ENCODE measurements around the gene THSD7B.
"Not testable (repeated sequence)": the region's sequence is repeated elsewhere in the genome, so short reads cannot be mapped to it uniquely, and the experiment has no call there.

THSD7B gene

DNA sequence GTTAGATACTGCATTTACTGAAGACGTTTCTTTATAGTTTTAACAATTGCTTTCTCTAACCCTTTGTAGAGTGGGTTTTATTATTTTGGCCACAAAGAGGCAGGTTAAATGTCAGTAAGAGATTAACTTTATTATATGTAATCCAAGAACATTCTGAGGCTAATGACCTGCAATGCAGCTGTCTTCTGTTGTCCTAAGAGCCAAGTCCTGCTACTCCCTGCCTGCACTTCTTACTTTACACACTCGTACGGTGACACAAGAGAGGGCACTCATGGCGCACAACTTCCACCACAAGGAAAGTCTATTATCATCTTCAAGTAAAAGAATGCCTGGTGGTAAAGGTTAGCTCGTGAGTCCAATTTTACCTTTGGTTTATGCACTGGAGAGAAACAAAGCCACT lies 727.9 kb downstream of the THSD7B start:
- in situ Hi-C loops (cut with MboI; ENCODE audit: low sequenced_read_pairs): no loop called here

DNA sequence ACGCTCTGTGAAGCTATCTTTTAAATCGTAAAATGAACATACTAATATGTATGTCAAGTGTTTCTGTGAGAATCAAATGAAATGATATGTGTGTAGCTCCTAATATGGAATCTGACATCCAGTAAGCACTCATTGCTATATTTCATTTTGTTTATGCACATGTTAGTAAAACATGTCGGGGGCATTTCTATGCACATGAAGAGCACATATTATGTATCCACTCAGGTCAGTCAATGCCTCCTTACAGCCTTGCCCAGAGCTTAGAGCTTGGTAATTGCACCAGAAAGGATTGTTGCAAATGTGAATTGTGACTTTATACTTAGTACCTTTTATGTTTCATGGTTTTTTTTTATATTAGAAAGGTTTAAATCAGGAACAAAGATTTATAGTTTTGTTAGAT lies 735.3 kb downstream of the THSD7B start:
- in situ Hi-C loops (cut with MboI; ENCODE audit: low sequenced_read_pairs): no loop called here

DNA sequence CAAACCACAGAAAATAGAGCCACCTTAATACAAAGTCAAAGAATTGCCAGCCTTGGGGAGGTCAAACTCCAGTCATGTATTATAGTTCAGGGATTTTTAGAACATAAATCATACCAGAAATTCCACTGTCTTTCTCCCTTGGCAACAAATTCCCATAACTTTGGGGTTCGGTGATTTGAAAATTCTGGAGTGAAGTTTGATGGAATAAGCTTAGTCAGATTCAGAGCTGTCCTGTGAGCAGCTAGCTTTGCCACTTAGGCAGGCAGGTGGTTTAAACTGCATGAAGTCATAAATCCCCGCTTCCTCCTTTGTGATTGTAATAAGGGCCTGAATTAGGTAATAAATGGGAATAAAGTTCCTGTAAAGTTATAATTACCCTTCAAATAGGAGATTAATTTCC lies 741.9 kb downstream of the THSD7B start:
- in situ Hi-C loops (cut with MboI; ENCODE audit: low sequenced_read_pairs): no loop called here

DNA sequence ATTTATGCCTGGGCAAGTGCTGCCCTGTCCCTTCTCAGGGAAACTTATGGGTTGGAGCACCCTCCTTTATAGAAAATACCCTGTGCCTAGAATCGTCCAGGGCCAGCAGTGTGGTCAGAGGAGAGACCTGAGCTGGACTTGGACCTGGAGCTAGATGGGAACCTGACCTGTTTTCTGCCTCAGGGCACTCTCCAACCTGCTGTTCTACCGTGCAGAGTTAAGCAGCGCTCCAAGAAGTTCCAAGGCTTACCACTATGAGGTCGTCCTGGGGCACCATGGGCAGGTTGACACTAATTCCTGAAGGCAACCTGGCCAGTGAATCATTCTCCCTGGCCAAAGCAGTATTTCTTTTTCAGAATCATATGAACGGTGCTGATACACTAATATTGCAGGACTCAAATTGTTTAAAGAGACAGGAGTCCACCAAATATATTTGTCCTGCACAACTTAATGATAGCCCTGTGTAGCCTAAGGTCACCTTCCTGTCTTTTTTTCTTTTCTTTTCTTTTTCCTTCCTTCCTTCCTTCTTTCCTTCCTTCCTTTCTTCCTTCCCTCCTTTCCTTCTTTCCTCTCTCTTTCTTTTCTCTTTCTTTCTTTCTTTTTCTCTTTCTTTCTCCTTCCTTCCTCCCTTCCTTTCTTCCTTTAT lies 743.5 kb downstream of the THSD7B start:
- in situ Hi-C loops (cut with MboI; ENCODE audit: low sequenced_read_pairs): no loop called here

DNA sequence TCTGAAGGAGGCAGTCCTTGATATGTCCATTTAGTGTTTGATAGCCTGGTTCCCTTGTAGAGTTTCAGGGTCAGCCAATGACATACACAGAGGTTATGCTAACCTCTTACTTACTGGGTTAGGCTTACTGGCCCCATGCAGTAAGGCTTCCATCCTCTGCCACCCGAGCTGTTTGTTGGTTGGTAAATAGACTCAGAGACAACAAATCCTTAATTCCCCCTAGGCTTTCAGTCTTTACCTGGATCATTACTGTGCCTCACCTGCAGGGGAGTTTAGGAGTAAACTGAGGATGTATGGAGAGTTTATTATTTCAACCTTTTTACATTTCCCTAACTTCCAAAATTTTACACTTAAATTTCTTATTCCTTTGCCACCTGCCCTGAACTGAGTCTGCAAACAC lies 746.2 kb downstream of the THSD7B start:
- in situ Hi-C loops (cut with MboI; ENCODE audit: low sequenced_read_pairs): no loop called here

DNA sequence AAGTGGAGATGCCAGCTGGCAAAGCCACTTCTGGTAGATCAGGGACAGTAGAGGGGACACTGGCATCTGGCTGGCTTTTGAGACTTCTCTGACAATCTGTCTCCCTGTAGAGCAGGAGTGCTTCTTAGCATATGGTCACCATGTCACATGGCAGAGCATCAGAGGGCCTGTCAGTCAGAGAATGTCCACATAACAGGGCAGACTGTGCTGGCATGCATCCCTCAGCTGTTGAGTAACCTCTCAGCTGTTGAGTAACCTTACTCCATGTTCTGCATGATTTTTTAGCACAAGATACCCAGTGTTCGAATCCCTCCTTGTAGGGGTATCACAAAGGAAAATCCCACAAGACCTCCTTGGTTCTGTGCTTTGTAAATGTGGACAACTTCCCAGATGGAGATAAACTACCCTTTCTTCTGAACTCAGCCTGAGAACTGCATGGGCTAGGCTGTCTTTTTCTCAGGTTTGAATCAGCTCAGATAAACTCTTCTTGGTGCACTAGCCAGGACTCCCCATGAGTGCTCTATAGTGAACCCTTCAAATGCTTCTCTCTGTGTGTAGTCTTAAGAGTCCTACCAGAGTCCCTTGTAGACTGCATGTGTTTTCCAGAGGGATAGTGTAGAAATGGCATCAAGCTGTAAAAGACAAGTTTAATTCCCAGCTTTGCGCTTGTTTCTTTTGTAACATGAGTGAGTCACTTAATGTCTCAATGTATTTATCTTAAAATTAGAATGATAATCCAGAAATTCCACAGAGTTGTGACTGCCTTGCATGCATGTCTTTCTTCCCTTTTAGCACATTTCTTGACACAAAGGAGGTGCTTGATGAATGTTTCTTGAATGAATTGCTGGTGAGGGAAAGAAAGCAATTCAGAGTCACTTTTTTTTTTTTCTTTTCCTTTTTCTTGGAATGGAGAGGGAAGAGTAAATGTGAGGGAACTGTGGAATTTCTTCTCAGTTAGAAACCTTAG lies 756.6 kb downstream of the THSD7B start:
- in situ Hi-C loops (cut with MboI; ENCODE audit: low sequenced_read_pairs): no loop called here

DNA sequence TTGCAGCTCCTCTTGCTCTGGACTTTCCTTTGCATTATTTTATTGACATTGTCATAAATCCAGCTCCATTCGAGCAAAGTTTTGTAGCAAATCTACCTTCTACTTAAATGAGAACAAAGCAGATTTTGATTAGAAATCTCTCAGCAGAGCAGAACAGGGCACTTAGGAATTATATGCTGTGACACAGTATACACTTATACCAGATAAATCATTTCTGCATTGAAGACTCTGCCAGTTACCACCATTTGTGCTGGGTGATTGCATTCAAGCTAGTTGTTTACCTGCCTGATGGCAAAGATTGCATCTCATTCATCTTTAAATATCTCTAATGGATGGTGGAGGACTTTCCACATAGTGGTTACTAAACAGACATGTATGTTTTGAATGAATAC lies 757.3 kb downstream of the THSD7B start:
- in situ Hi-C loops (cut with MboI; ENCODE audit: low sequenced_read_pairs): no loop called here

DNA sequence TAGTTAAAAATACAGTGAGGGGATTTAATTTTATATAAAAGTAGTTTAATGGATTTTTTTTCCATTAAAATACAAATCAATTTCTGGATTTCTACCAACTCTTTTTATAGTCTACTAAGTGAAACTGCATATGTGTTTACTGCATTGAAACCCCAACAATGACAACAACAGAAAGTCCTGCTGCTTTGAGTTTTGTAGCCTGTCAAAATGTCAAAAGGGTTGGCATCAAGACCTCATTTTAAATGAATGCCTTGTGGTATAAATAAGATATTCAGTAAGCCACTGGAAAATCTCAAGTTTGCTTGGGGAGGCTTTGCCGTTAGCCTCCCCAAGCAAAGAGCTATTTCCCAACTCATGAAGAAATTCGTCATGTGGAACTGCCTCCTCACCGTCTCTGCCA lies 758.6 kb downstream of the THSD7B start:
- in situ Hi-C loops (cut with MboI; ENCODE audit: low sequenced_read_pairs): no loop called here

DNA sequence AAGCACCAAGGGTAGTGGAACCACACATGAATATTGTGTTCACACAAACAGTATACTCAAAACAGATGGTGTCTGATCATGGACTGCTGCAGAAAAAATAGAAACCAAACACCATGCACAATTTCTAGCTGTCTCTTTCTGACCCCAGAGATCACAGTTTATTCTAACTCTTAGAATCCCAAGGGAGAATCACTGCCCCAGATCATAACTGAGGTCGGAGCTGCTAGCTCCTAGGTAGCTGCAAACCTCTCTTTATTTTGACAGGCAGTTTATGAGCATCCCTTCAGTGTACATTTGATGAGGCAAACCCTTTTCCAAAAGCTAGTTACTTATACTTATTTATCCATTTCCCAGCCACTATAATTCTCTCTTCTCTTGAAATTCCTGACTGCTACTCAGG lies 759.8 kb downstream of the THSD7B start:
- in situ Hi-C loops (cut with MboI; ENCODE audit: low sequenced_read_pairs): no loop called here

DNA sequence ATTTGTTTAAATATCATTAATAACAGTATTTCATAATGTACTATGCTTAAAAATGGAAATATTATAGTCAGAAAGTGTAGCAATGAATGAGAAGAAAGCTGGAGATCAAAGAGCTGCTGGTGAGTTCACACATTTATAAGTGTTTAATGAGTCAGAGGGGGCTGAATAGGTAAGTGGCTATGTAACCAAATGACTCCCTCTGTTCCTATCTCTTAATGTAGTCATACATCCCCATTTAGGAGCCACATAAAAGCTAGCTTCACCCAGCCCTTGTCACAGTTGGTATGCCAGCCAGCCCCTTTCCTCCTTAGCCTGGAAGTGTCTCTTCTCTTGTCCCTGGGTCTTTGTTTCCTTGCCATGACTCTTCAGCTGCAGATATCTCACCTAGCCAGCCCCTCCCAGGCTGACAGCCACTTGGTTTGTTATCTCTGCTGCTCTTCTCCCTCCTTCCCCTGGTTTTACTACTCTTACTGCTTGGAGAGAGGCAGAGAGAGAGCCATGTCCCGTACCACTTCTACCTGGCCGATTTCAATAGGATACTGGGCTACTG lies 760.4 kb downstream of the THSD7B start:
- in situ Hi-C loops (cut with MboI; ENCODE audit: low sequenced_read_pairs): no loop called here

DNA sequence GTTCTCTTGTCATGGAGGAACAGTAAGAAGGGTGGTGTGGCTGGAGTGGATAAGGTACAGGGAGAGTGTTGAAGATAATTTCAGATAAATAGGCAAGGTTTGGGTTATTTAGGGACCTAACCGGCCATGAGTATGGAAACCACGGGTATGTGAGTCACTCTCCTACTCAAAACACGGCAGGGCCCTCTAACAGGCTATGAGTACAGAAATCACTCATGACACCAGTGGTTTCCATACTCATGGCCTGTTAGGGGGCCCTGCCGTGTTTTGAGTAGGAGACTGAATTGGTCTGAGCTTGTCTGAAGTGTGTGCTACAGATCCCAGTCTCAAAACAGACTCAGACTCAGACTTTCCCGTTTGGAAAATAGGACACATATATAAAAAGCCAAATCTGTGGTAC lies 770.6 kb downstream of the THSD7B start:
- in situ Hi-C loops (cut with MboI; ENCODE audit: low sequenced_read_pairs): no loop called here

DNA sequence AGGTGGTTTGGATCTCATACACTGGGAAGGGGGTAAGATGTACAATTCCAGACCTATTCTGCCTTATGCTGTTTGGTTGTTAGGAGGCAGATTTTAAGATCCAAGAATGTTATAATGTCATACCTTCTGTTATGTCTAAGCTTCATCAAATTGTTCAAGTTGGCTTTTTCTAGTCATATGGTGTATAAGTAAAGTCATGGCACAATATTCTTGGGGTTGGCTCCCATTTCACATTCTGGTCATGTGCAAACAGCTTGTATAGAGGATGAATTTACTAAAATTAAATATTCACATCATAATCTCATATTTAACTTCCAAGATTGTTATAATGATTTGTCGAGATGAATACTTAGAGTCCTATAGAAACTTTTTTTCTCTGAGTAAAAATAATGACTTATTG lies 774.0 kb downstream of the THSD7B start:
- in situ Hi-C loops (cut with MboI; ENCODE audit: low sequenced_read_pairs): no loop called here

DNA sequence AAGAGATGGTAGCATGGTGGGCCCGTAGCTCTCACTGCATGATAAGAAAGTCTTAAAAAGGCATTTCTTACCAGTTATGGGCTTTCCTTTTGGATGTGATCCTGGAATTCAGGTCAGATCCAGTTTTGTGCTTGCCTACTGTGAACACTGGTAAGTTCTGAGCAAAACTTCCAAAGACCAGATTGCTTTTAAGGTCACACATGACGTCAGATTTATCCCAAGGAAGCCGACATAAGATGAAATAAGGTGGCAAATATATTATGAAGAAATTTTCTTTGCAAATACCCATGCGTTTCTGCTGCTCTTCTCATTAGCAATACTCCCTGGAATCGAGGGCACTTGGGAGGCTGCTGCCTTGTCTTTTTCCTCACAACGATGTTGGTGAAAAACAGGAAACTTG lies 782.5 kb downstream of the THSD7B start:
- in situ Hi-C loops (cut with MboI; ENCODE audit: low sequenced_read_pairs): no loop called here

DNA sequence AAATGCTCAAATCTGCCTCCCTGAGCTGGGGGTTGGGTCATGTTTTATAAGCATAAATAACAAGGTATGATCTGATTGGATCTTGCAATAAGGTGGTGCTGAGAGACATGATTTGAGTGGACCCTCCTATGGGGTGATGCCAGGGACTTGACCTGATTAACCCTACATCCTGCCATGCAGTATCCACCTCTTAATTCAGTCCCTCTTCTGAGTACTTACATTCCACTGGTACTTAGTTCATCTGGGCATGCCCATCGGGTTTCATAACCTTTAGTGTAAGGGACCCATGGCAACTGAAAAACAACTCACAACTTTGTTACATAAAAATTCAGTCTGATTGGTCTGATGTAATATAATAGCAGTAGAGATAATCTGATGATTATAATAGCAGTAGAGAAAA lies 801.0 kb downstream of the THSD7B start:
- in situ Hi-C loops (cut with MboI; ENCODE audit: low sequenced_read_pairs): no loop called here

DNA sequence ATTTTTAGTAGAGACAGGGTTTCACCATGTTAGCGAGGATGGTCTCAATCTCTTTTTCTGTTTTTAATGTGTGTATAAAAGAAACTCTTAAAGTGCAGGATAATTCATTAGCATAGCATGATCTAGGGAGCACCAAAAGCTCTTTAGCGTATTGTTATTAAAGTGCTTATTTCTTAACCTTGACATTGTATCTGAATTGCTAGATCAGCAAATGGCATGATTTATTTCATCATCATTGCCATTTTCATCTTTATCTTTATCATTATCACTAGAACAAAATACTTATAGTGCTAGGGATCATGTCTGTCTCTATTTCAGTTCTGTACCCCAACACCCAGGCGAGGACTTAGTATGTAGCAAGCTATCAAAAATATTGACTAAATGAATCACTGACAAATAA lies 805.1 kb downstream of the THSD7B start:
- in situ Hi-C loops (cut with MboI; ENCODE audit: low sequenced_read_pairs): no loop called here

DNA sequence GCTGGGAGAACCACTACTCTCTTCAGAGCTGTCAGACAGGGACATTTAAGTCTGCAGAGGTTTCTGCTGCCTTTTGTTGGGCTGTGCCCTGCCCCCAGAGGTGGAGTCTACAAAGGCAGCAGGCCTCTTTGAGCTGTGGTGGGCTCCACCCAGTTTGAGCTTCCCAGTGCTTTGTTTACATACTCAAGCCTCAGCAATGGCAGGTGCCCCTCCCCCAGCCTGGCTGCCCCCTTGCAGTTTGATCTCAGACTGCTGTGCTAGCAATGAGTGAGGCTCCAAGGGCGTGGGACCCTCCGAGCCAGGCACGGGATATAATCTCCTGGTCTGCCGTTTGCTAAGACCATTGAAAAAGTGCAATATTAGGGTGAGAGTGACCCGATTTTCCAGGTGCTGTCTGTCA lies 822.5 kb downstream of the THSD7B start:
- in situ Hi-C loops (cut with MboI; ENCODE audit: low sequenced_read_pairs): not testable (repeated sequence)

DNA sequence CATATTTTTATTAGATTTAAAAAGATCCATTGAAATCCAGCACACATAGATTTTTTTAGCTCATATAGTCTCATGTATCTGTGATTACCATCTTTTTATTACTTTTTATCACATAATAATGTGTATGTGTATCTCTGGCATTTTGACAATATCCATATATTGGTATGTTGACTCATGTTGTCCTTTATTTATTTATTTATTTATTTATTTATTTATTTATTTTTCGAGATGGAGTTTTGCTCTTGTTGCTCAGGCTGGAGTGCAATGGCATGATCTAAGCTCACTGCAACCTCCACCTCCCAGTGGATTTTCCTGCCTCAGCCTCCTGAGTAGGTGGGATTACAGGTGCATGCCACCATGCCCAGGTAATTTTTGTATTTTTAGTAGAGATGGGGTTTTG lies 823.2 kb downstream of the THSD7B start:
- in situ Hi-C loops (cut with MboI; ENCODE audit: low sequenced_read_pairs): not testable (repeated sequence)

DNA sequence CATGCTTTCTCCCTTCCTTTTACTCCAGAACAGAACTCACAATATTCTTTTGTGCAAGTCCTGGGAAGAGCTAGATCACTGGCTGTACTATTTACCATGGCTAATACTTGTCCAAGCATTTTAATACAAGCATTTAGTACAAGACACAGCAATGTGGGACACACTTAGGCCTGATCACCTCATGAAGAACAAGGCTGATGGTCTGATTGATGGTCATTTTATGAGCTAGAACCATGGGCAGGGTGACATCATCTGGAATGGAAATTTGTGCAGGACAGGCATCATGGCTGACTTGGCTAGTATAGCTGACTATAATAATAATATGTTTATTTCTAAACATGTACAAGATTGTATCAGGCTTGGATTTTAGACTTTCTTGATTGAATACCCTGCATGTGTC lies 824.8 kb downstream of the THSD7B start:
- in situ Hi-C loops (cut with MboI; ENCODE audit: low sequenced_read_pairs): no loop called here

DNA sequence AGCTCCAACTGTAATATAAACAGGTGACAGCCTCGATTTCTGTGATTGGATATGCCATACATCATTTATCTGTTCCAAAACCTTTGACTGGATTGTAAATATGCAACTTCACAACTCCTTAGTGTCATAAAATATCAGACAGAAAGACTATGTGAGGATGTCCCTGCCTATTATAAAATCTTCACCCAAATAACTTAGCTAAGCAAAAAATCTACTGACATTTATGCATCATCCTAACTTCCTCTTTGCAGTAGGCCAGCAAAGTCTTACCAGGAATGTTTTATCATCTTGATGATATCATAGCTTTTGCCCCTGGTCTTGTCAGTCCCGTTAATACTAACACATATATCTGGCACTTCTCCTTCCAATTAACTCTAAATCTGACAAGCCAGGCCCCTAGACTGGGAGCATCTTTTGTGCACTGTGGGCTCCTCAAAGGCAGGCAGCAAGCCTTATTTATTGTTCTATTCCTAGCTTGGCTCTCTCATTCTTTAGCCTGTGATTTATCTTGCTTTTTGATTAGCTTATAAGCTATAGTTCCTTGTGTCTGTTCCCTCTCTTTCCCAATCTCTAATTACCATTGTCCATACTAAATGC lies 842.5 kb downstream of the THSD7B start:
- in situ Hi-C loops (cut with MboI; ENCODE audit: low sequenced_read_pairs): no loop called here

DNA sequence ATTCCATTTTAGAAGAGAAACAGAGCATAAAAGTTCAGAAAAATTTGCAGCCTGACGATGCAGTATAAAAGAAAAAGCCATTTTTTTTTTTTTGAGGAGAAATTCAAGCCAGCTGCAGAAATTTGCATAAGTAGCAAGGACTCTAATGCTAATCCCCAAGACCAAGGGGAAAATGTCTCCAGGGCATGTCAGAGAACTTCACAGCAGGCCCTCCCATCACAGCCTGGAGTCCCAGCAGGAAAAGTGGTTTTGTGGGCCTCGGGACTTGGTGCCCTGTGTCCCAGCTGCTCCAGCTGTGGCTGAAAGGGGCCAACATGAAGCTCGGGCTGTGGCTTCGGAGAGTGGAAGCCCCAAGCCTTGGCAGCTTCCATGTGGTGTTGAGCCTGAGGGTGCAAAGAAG lies 873.6 kb downstream of the THSD7B start:
- in situ Hi-C loops (cut with MboI; ENCODE audit: low sequenced_read_pairs): no loop called here

DNA sequence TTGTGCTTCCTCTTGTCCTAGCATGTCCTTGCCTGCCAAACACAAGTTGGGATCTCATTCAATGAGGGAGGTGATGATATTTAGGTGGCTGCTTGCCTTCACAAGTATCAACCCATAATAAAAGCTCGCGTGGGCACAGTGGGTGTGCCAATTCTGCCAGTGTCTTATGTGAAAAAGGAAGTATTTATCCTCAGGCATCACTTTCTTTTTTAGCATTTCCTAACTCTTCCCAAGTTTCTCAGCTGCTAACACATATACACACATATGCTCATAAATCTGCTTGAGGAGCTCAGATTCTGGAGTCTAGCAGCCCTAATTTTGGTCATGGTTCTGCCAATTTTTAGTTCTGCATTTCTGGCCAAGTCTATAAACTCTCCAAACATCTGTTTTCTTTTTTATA lies 879.4 kb downstream of the THSD7B start:
- in situ Hi-C loops (cut with MboI; ENCODE audit: low sequenced_read_pairs): no loop called here

DNA sequence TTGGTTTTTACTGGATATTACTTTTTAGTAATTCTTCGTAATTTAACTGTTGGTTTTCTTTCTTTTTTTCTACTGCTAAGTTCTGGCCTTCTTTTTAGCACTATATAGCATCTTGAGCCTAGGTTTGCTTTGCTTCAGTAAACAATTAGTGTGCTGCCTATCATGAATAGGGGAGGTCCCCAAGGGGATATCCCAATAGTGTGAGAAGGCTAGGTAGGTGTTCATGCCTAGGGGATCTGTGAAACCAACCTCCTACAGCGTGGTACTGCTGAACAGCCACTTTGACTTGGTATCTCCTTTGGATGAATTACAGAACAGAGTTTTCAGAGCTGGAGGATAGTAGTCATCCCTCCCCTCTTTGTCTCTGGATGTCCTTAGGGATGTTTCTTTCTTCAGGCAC lies 888.7 kb downstream of the THSD7B start:
- in situ Hi-C loops (cut with MboI; ENCODE audit: low sequenced_read_pairs): no loop called here
